GM18861 (cell line): ENCODE results near the gene TTC21A.

ENCODE experiments used
- ATAC-seq: cut with Tn5 transposase; IDR thresholded peaks from one replicate; pipeline ENCODE4 v1.9.1; 2021; ENCODE audit not compliant: unreplicated experiment

Gene TTC21A

DNA sequence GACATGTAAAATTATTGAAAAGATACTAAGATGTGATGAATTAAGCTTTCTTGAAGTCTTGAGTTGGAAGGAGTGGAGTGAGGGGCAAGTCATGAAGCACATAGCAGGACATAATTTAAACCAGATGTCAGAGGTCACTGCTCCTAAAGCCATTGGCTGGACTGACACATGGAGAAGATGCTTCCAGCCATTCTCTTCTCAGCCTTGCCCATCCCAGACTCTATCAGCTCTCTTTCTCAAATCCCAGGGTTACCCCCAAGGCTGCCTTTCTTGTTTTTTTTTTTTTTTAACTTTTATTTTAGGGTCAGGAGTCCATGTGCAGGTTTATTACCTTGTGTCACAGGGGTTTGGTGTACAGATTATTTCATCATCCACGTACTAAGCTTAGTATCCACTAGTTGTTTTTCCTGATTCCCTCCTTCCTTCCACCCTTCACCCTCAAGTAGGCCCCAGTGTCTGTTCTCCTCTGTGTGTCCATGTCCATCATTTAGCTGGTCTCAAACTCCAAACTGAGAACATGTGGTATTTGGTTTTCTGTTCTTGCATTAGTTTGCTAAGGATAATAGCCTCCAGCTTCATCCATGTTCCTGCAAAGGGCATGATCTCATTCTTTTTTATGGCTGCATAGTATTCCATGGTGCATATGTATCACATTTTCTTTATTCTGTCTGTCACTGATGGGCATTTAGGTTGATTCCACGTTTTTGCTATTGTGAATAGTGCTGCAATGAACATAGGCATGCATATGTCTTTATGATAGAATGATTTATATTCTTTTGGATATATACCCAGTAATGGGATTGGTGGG, 66.0 kb downstream of the TTC21A start:
- no peak for ATAC-seq

DNA sequence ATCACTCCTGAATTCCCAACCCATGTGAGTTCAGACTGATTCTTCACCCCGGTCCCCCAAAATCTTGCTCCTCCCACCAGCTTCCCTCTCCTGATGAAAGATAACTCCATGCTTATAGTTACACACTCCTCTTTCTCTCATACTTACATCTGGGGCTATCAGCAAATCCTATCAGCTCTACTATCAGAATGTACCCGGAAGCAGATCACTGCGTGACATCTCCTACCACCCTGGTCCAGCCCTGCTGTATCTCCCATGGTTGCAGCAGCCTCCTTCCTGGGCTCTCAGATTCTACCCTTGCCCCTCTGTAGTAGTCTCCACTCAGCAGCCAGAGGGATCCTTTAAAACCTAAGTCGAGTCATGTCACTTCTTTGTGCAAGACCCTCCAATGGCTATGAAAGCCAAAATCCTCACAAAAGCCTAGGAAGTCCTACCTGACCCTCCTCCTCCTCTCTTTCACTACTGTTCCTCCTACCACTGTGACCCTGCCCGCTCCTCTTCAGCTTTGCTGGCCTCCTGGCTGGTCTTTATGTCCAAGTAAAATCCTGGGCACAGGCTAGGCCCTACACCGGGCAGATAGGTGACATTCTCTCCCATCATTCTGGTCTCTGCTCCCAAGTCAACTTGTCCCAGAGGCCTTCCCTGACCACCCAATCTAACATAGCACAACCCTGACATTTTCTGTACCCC, 68.7 kb downstream of the TTC21A start:
- ATAC-seq, result no peak

DNA sequence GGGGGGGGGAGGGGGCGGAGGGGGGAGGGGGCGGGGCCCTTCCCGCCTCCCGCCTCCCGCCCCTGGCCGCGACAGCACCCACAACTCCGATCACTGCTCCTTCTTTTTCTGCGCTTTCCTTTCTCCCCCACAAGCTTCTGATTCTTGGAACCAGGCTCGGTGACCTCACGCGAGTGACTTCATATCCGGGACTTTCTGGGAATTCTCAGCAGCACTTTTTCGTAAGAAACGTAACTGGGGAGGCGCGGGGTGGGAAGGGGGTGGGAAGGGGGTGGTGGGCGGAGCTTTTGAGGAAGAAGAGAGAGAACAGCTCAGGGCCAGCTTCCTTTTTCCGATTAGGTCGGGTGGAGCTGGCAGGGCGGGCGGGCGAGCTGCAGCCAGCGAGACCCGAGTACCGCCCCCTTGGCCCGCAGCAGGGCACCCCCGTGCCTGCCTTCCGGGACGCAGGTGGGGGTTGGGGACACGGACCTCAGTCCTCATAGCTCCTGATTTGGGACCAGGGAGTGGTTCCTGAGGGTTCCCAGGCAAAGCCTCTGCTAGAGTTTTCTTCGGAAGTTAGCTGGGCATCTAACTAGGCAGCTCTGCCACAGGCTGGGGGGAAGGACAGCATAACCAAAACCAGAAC, 70.3 kb downstream of the TTC21A start:
- ATAC-seq, result no peak

DNA sequence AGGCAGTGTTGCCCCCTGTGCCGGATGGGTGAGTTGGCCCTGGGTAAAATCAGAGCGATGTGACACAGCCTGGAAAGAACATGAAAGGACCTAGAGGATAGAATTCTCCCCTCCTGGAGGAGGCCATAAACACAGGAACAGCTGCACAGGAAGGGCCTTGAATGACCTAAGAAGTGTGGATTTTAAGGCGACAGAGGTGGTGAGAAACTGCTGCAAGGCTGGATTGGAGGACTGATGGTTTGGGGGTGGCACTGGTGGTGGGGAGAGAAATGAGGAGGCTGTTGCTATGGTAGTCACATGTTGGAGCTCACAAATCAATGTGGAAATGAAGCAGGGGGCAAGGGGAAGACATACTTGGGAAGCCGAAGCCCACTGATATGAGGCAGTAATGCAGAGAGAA, 71.1 kb downstream of the TTC21A start:
- ATAC-seq, result no peak

DNA sequence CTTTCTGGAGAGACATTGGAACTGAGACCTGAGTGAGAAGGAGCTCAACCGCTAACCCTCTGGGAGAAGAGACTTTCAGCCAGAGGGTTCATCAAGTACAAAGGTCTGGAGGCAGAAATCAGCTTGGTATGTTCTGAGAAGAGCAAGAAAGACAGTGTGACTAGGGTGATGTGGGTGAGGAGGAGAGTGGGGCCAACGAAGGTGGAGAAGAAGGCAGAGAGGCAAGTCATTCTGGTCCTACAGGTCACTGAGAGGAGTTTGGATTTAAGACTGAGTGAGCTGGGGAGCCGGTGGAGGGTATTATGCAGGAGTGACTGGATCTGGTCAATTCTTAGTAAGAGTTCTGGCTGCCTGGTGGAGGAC, 72.7 kb downstream of the TTC21A start:
- ATAC-seq, result no peak

DNA sequence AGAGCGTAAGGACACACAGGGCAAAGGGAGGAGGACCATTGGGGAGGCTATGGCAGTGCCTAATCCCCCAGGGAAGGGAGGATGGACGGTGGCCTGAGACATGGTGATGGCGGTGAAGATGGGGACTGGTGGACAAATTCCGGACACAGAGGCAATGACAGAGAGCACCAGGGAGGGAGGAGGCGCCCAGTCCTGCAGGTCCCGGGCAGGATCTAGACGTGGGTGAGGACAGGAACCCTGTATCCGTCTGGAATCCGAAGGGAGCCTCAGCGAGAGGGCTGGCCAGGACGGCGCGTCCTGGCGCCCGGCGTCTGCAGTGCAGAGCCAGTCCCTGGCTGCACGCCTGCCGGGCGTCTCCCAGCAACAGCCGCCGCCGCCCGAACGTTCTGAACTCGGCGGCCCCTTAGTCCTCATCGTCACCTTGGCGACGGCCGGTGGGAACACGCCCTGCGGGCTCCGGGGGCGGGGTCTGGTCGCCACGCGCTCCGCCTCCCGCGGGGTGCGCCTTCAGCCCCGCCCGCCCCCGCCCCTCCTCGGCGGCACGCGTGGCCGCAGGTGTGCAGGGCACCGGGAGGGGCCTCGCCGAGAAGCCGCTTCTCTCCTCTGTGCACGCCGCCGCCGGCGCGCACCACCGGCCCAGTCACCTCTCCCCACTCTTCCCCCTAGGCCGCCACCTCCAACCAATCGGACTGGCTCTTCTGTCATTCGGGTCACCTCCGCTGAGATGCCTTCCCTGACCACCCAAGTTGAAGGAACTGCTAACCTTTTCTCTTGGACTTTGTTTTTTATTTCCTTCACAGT, 73.3 kb downstream of the TTC21A start:
- ATAC-seq, result peak; percentile 92

DNA sequence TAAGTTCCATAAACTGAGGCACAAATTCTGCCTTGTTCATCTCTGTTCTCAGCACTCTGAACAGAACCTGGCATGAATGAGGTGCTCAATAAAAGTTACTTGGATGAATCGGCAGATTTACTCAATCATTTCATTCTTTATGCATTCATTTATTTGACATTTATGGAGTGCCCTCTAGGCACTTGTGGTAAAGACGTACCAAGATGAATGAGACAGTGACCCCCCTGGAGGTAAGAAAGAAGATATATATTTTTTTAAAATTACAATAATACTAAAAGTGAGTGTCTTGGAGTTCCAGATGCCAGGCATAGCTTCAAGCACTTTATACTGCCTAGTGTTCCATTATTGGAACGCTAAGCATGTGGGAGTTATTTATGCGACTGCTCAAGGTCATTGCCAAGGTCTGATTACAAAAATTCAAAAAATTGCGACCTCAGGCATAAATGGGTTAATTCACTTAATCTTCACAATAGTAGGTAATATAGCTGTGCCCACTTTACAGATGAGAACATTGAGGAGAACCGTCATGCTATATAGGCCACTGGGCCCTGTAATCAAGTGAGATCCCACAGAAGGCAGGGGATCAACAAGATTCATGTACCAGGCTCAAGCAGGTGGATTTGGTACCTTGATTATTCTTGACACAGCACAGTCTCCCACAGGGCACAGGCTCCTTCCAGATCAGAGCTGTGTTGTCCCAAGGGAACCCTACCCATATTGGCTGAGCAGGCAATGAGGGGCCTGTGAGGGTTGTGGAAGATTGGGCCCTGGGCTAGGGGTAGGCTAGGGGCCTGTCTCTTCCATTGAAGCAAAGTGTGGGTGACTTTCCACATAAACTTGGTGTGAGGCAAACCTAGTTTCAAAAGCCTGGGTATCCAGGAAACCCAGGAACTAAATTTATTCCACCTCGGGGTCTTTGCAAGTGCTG, 74.2 kb downstream of the TTC21A start:
- ATAC-seq, result no peak

DNA sequence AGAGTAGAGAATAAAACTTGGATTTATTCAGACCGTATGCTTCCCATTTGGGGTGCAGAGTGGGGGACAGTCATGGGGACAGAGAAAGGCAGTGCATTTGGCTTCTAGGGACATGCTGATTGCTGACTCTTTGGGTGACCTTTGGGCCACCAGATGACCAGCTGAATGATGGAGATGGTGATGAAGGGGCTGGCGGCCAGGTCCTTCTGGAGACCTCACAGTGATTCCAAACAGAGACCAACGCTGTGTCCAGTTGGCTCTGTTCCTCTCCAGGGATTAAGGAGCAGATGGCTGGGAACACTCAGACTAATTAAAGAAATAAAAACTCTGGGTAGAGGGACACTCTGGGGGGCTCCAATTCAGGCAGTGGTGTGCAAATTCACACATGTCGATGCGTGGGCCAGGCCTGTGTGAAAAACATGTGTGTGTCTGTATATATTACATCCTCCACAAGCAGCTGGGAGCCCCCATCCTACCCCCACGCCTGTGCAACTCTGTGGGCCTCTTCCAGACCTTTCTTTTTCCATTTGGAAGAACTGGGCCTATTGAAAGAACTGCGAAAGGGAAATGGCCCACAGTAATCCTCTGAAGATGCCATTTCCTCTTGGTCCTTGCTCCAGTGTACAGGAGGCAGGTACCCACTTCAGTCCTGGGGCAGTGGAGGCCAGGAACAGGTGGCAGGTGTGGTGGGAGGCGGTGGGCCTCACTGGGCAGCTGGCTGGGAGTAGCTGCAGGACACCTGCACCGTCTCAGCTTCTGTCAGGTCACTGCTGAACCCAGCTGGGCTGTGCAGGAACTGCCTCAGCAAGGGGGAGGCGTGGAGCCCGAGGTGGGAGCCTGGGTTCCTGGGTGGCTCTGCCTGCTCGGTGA, 76.0 kb downstream of the TTC21A start:
- no peak for ATAC-seq

DNA sequence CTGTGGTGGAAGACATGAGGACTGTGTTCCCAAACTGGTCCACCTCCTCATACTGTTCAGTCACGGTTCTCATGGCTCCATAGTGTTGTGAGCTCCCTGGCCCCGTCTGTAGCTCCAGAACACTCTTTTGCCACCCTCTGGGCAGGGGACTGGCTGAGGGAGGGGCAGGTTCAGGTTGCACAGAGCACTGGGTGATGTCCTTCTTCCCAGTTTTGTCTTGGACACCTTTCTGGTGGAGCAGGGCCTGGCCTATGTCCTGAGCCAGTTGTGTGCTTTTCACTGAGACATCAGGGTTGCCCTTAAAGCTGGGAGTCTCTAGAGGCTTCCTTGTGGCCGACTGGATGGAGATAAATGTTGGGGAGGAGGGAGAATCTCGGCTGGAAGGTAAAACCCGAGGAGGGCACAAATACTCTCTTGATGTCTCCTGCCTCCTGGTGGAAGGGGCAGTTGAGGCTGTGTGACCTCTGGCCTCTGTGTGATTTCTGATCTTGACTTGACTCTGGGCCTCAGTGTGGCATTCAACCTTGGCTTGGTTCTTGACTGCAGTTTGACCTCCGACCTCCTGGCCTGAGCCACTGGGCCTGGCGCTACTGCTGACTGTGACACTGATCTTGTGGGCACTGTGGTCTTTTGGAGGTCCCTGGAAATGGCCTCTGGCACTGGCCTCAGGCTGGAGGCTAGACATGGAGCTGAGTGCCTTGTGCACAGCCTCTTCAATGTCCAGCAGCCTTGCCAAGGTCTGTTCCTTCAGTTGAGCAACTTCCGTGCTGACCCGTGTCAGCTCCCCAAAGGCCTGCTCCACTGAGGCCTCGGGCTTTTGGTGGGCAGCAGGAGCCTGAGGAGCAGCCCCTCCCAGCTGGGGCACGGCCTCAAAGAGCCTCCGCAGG, 76.8 kb downstream of the TTC21A start:
- ATAC-seq, result no peak

DNA sequence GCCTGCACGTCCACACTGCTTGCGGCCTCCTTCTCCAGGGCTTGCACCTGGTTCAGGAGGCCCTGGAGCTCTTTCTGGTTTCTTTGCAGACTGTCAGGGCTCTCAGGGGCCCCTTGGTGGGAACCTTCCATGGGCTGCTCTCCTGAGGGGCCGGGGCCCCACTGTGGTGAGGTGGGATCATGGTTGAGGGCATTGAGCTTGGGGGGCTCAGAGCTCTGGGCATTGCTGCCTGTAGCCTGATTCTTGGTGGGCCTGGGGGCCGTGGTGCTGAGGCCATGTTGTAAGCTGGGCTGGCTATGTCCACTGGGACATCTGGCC, 77.4 kb downstream of the TTC21A start:
- no peak for ATAC-seq

DNA sequence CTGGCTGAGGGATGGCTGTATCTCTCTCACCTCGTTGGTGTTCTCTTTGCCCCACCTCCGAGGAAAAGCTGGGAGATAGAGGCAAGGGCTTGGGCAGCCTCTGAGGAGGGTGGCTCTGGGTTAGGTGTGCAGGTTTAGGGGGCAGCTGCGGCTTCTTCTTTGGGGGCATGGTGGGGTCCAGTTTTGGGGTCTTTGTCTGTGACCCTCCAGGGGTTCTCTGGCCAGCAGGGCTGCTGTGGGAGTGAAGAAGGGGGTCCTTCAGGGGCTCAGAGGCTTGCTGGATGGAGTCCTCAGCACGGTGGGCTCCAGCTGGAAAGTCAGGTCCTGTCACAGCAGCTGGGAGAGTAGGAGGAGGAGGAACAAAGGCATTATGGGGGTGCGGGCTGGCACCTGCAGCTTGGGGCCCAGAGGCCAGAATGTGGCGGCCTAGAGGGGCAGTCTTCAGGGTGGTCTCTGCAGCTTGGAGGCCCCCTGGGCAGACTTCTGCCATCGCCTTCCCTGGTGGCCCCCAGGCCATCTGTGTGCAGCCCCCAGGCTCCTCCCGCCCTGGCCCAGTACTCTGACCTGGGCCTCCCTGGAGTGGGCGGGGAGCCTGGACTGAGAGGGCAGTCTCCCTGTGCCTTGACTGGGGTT, 78.0 kb downstream of the TTC21A start:
- ATAC-seq, result no peak

DNA sequence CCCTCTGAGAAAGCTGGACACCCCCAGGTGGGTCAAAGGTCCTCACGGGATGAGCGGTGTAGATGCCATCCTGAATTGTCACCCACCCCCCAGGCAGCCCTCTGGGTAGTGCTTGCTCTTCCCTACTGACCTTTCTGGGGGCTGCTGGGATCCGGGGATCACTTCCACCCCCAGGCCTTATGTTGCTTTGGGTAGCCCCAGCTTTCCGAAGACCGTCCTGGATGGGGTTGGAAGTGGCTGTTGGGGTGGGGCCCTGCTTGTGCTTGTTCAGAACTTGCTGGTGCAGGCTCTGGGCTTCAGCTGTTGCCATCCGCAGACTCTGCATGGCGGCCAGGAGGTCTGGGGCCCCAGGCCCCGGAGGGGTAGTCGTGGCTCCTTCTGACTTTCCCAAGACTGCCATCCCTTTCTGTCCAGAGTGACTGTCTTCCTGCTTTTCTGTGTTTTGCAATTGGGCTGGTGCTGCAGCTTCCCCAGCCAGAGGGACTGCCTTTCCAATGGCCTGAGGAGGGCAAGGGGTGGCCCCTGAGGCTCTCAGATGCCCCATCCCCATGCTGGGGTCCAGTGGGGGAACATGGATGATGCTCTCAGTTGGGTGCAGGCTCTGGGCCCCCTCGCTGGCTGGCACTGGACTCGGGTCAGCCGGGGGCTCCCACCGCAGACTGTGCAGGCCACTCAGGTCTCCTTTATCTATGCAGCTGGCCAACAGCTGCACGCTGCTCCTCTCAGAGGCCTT, 78.6 kb downstream of the TTC21A start:
- no peak for ATAC-seq

DNA sequence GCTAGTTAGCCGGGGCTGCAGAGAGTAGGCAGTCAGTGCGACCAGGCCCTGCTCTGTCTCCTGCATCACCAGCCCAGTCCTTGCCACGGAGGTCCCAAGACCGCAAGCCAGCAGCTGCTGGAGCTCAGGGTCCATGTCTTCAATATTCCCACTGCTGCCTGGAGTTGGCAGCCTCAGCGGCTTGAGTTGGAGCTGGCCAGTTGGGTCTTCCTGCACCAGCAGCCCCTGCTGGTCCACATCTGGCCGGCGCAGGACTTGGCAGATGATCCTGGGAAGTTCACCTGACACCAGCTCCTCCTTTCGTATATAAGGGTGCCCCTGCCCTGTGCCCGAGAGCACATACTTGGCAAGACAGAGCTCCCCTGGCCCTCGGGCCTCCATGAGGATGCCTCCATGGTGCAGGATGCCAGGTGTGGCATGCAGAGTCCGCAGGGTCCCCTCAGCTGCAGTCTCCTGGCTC, 79.2 kb downstream of the TTC21A start:
- ATAC-seq, result no peak

DNA sequence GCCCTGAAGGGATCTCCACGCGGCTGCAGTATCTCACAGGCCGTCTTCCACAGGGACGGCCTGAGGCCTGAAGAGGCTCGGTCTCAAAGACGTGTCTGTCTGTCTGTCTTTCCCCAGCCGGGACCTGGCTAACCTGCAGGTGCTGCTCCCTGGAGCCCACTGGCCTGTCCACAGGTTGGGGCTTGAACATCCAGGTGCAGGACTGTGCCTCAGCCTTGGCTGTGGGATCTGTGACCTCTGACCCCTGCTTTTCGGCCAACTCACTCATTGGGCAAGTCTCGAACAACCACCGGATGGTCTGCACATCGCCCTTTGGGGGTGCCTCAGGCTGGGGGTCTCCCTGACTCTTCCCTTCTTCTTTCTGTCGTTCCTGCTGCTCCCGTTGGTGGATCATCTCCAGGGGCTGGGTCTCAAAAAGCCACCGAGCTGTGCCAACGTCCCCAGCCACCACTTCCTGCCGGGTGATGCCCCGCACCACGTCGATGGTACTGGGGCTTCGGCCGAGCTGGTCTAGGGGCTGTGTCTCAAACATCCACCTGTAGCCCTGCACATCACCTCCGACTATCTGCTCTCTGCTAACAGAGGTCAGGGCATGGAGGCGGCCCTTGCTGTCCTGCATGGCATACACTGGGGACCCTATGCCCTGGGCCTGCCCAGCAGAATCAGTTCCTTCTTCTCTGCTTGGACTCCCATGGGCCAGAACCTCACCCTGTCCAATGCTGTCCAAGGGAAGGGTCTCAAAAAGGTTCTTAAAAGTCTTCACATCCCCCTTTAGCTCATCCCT, 80.1 kb downstream of the TTC21A start:
- ATAC-seq, result no peak
